ENCODE measurements around the gene TAF3. TPM values are rescaled to one million over a fixed set of nuclear protein-coding genes. Genes with fewer than 3 reads are reported as not detected.

Gene TAF3
- total RNA-seq = 2.2 and 2.4 TPM in 2 replicates

GRCh38 chr10:7818295-7819120 is at the start of gene TAF3:
TSS of gene TAF3 (plus strand) at chr10:7818505. CDS start at chr10:7818710, 205 bp downstream.

GRCh38 chr10:7787857-7788638 is 30.3 kb upstream of the TAF3 start, which contains the start of the genes ATP5F1C and KIN:
TSS of gene ATP5F1C (plus strand) at chr10:7788177. CDS start at chr10:7788208, 31 bp downstream.
TSS of gene KIN (minus strand) at chr10:7787993. CDS start at chr10:7787933, 60 bp downstream.

GRCh38 chr10:8054494-8055407 is 236.4 kb downstream of the TAF3 start, which contains the start of gene GATA3:
TSS of gene GATA3 (plus strand) at chr10:8054688. CDS start at chr10:8055656, 968 bp downstream.

Other genes starting within 250 kb of the TAF3 start
- gene ITIH5, start 151.5 kb upstream of the TAF3 start, total RNA-seq = 0.15 and 0.67 TPM in 2 replicates
- not detected in 2 replicates for gene ITIH2, start 115.2 kb upstream of the TAF3 start, total RNA-seq
- 4.5 and 10.1 TPM in 2 replicates for gene KIN, start 30.5 kb upstream of the TAF3 start, total RNA-seq
- 276 and 287 TPM in 2 replicates for gene ATP5F1C, start 30.3 kb upstream of the TAF3 start, total RNA-seq
- gene GATA3, start 236.2 kb downstream of the TAF3 start, total RNA-seq = not detected in 2 replicates